Cardiac fibroblast (primary cell): ENCODE data around the gene SYK.
A peak's percentile ranks its signal among the peaks of the same experiment; 100 is the strongest.

Experiments used
- DNase-seq, 2 donors: peaks; one replicate each; pipeline versions ENCODE4 v3.0.0 to v3.0.0-alpha.2; 2010; ENCODE audit warnings: low read depth in 2 of 2
- H3K4me3 ChIP-seq, 2 donors: replicated peaks in 1 of 2; 1 replicate in 1 of 2; 2 replicates in 1 of 2; pipeline ENCODE4 v1.5.1; 2011; ENCODE audit warnings: low read depth in 2 of 2, low read length in 2 of 2, mild to moderate bottlenecking in 2 of 2, moderate library complexity in 1 of 2
- CTCF ChIP-seq: IDR thresholded peaks from one replicate; pipeline ENCODE4 v1.5.1; 2011; ENCODE audit warnings: low read depth, mild to moderate bottlenecking, low read length, inconsistent platforms

SYK gene

GRCh38 chr9:90941661-90942060 is 140.0 kb downstream of the SYK start:
- TF ChIP-seq CTCF: no peak
- no peak overlapping the region for H3K4me3 ChIP-seq
- DNase-seq: no peak

- no peak for TF ChIP-seq CTCF
- H3K4me3 ChIP-seq: no peak overlapping the region
- DNase-seq: no peak
Measured at GRCh38 chr9:90942555-90942954, 140.9 kb downstream of the SYK start.

GRCh38 chr9:90943341-90943740 is 141.7 kb downstream of the SYK start:
- DNase-seq: peak; percentile 25 to 50
- no peak overlapping the region for H3K4me3 ChIP-seq
- TF ChIP-seq CTCF: no peak

- no peak overlapping the region for H3K4me3 ChIP-seq
- no peak for DNase-seq
- TF ChIP-seq CTCF: no peak
Measured at GRCh38 chr9:90945336-90945735, 143.7 kb downstream of the SYK start.

- H3K4me3 ChIP-seq: no peak overlapping the region
- TF ChIP-seq CTCF: no peak
- DNase-seq: no peak
Measured at GRCh38 chr9:90946982-90947381, 145.4 kb downstream of the SYK start.
